ENCODE measurements around the gene IL10RA. TPM values are rescaled to one million over a fixed set of nuclear protein-coding genes. Genes with fewer than 3 reads are reported as not detected.

IL10RA gene
- total RNA-seq, result 10 to 100 TPM in 1 of 2 donors, 1 to 10 TPM in 1; 7.3 to 10.2 TPM

GRCh38 chr11:117985953-117986887 is at the start of gene IL10RA:
TSS of gene IL10RA (plus strand) at chr11:117986394. CDS start at chr11:117986468, 74 bp downstream.
- Histone ChIP-seq H3K9me3 (no peaks in the 10 kb centered on the region), H3K27ac (peak within 1 kb of the TSS in 3 of 4 donors; percentile 33 to 61 (median 45)), H3K27me3 (no peaks in the 10 kb centered on the region), H3K4me3 (peak within 1 kb of the TSS; percentile 1 to 12), H3K4me1 (peaks cover 11% of the 10 kb centered on the region), H3K36me3 (replicated peaks in 1 of 2; ENCODE audit: insufficient read depth in 1 of 2, low read depth in 2 of 2) (no peaks in the 10 kb centered on the region)
- ATAC-seq, result peak; percentile 94
- WGBS, 2 donors, result 3 to 17% methylated on average over 15 to 63 of the region's 71 CpGs
- DNase-seq, result peak; percentile 72 to 84 (median 80)
- TF ChIP-seq CTCF (IDR thresholded peaks at IDR 0.05) (no peak), POLR2A (IDR thresholded peaks at IDR 0.05) (peak; percentile 13 to 75 (median 45))
- intact Hi-C loops (cut with DNase I), result no loop called here

GRCh38 chr11:117936973-117937372 is 49.2 kb upstream of the IL10RA start:
- Histone ChIP-seq H3K27me3 (no peaks in the 10 kb centered on the region), H3K4me3 (no peak overlapping the region), H3K4me1 (no peaks in the 10 kb centered on the region), H3K36me3 (replicated peaks in 1 of 2; ENCODE audit: insufficient read depth in 1 of 2, low read depth in 2 of 2) (no peaks in the 10 kb centered on the region), H3K9me3 (no peaks in the 10 kb centered on the region), H3K27ac (no peak overlapping the region)
- TF ChIP-seq CTCF (IDR thresholded peaks at IDR 0.05) (no peak), POLR2A (IDR thresholded peaks at IDR 0.05) (no peak)
- ATAC-seq (no peak), DNase-seq (peak in 1 of 4 donors; percentile 2)
- 38 to 45% methylated on average over 6 of the region's 6 CpGs for WGBS, 2 donors
- intact Hi-C loops (cut with DNase I), result no loop called here

GRCh38 chr11:117940736-117941135 is 45.5 kb upstream of the IL10RA start:
- no peak for TF ChIP-seq POLR2A (IDR thresholded peaks at IDR 0.05)
- TF ChIP-seq CTCF (IDR thresholded peaks at IDR 0.05), result no peak
- no peak overlapping the region for H3K4me3 ChIP-seq
- WGBS, 2 donors, result 92 to 95% methylated on average over 8 of the region's 8 CpGs
- no peak for ATAC-seq
- H3K36me3 ChIP-seq (replicated peaks in 1 of 2; ENCODE audit: insufficient read depth in 1 of 2, low read depth in 2 of 2), result no peaks in the 10 kb centered on the region
- intact Hi-C loops (cut with DNase I), result loop anchor here (10.0 kb wide), 1 partner anchor 114 kb away; no protein-coding TSS in a partner anchor
- H3K27me3 ChIP-seq, result no peaks in the 10 kb centered on the region
- no peak overlapping the region for H3K27ac ChIP-seq
- no peak for DNase-seq
- no peaks in the 10 kb centered on the region for H3K4me1 ChIP-seq
- no peaks in the 10 kb centered on the region for H3K9me3 ChIP-seq

- Histone ChIP-seq H3K4me1 (no peaks in the 10 kb centered on the region), H3K9me3 (no peaks in the 10 kb centered on the region), H3K36me3 (replicated peaks in 1 of 2; ENCODE audit: insufficient read depth in 1 of 2, low read depth in 2 of 2) (no peaks in the 10 kb centered on the region), H3K4me3 (no peak overlapping the region), H3K27ac (no peak overlapping the region), H3K27me3 (no peaks in the 10 kb centered on the region)
- TF ChIP-seq POLR2A (IDR thresholded peaks at IDR 0.05) (no peak), CTCF (IDR thresholded peaks at IDR 0.05) (no peak)
- ATAC-seq (no peak), DNase-seq (no peak)
- WGBS, 2 donors, result 70% methylated on average over 4 of the region's 4 CpGs; no CpG with 5 or more reads in 1 of the 2 donors
- intact Hi-C loops (cut with DNase I), result loop anchor here (10.0 kb wide), 1 partner anchor 114 kb away; no protein-coding TSS in a partner anchor
Measured at GRCh38 chr11:117941163-117941707, 45.0 kb upstream of the IL10RA start.

Data from body of pancreas (tissue), 4 donors.